ENCODE results near the gene USP15.

DNA sequence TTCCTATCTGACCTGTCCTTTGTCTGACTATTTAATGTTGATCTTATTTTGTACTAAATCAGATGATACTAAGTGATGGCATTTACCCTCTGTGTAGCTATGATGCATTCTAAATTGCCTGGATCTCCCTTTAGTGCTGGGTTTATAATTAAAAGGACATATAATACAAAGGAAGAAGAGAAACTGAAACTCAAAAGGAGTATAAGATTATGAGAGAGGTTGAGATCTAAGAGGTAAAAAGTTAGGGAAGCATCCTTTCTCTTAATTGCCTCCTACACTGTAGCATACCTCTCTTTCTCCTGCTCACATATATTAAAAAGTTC is 119.5 kb downstream of the USP15 start:
- no peak for TF ChIP-seq EZH2 (IDR thresholded peaks at IDR 0.05; ENCODE audit: low read depth)
- TF ChIP-seq, protein P1, sequence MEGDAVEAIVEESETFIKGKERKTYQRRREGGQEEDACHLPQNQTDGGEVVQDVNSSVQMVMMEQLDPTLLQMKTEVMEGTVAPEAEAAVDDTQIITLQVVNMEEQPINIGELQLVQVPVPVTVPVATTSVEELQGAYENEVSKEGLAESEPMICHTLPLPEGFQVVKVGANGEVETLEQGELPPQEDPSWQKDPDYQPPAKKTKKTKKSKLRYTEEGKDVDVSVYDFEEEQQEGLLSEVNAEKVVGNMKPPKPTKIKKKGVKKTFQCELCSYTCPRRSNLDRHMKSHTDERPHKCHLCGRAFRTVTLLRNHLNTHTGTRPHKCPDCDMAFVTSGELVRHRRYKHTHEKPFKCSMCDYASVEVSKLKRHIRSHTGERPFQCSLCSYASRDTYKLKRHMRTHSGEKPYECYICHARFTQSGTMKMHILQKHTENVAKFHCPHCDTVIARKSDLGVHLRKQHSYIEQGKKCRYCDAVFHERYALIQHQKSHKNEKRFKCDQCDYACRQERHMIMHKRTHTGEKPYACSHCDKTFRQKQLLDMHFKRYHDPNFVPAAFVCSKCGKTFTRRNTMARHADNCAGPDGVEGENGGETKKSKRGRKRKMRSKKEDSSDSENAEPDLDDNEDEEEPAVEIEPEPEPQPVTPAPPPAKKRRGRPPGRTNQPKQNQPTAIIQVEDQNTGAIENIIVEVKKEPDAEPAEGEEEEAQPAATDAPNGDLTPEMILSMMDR (conservative IDR thresholded peaks at IDR 0.05), result no peak

Measured in PC-9 (cell line).